OCI-M2 (cell line): ENCODE results near the gene ATL2.
"Not testable (repeated sequence)": the region's sequence is repeated elsewhere in the genome, so short reads cannot be mapped to it uniquely, and the experiment has no call there.

Experiments used
- DNase-seq: peaks from one replicate; lab custom pipeline; 2025; ENCODE audit not compliant: unreplicated experiment; lab: John Stamatoyannopoulos, UW

Gene ATL2

GRCh38 chr2:38330754-38331153 lies 46.3 kb downstream of the ATL2 start:
- DNase-seq = no peak

- no peak for DNase-seq
Observed at GRCh38 chr2:38327580-38327979, 49.5 kb downstream of the ATL2 start.

GRCh38 chr2:38323623-38324022 lies 53.5 kb downstream of the ATL2 start:
- no peak for DNase-seq

GRCh38 chr2:38322224-38322914 lies 54.7 kb downstream of the ATL2 start:
- no peak for DNase-seq

GRCh38 chr2:38319240-38319639 lies 57.8 kb downstream of the ATL2 start:
- DNase-seq = not testable (repeated sequence)

GRCh38 chr2:38317725-38318124 lies 59.3 kb downstream of the ATL2 start:
- DNase-seq = no peak

GRCh38 chr2:38315707-38316333 lies 61.3 kb downstream of the ATL2 start:
- no peak for DNase-seq

- DNase-seq = no peak
Observed at GRCh38 chr2:38308821-38309220, 68.3 kb downstream of the ATL2 start.

GRCh38 chr2:38301969-38302702 lies 74.9 kb downstream of the ATL2 start:
- DNase-seq = no peak

GRCh38 chr2:38301340-38301968 lies 75.6 kb downstream of the ATL2 start:
- DNase-seq = no peak

GRCh38 chr2:38298539-38298938 lies 78.5 kb downstream of the ATL2 start:
- DNase-seq = no peak

GRCh38 chr2:38296197-38296780 lies 80.8 kb downstream of the ATL2 start:
- DNase-seq = no peak

- no peak for DNase-seq
Observed at GRCh38 chr2:38294597-38294996, 82.5 kb downstream of the ATL2 start.

- DNase-seq = no peak
Observed at GRCh38 chr2:38293152-38293865, 83.8 kb downstream of the ATL2 start.

- no peak for DNase-seq
Observed at GRCh38 chr2:38290332-38290731, 86.7 kb downstream of the ATL2 start.

- DNase-seq = no peak
Observed at GRCh38 chr2:38284971-38285370, 92.1 kb downstream of the ATL2 start.

- DNase-seq = no peak
Observed at GRCh38 chr2:38281095-38281742, 95.9 kb downstream of the ATL2 start.

- DNase-seq = no peak
Observed at GRCh38 chr2:38279201-38279600, 97.9 kb downstream of the ATL2 start.

- not testable (repeated sequence) for DNase-seq
Observed at GRCh38 chr2:38278117-38278438, 99.0 kb downstream of the ATL2 start.
